HG03135 (cell line): Measurements from ENCODE around the gene PLD1.
"Not testable (repeated sequence)": the region's sequence is repeated elsewhere in the genome, so short reads cannot be mapped to it uniquely, and the experiment has no call there.

Experiments used
- ATAC-seq: cut with Tn5 transposase; IDR thresholded peaks from one replicate; pipeline ENCODE4 v1.9.1; 2021; ENCODE audit warnings: mild to moderate bottlenecking, moderate library complexity; ENCODE audit not compliant: unreplicated experiment

Gene PLD1

DNA sequence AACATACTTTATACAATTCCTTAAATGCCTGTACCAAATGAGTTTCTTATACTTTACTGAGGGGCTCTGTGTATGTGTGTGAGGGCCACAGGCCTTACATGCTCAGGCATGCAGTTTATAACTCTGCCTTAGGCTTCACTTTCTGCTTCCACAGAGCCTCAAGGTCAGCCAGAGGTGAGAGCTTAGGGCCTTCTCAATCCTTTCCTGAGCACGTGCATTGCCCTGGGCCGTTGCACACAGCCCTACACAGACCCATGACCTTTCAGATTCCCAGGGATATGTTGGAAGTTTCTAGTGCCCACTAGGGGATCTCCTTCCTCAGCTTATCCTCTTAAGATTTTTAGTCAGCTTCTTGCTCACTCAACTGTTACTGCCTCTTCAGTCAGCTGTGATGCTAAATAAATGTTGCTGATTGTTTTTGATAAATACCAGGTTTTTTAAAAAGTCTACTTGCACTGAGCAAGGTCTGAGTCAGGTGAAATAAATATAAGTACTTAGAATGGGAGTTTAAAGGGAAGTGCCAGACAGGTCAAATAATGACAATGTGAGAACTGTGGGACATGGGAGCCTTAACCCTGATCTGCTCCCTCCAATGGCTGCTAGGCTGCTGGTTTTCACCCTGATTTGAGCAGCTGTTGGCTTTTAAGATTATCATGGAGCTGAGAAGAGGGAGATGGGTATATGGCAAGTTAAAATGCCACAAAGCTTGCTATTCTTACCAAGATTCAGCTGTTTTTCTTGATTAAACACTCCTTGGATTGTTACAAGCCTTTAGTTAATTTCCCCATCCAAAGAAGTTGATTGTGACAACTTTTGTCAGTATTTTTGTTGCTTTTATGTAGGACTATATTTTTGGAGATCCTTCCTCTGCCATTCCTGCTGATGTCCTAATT lies 169.5 kb downstream of the PLD1 start:
- ATAC-seq = no peak

GRCh38 chr3:171636666-171637065 lies 173.6 kb downstream of the PLD1 start:
- ATAC-seq = no peak

DNA sequence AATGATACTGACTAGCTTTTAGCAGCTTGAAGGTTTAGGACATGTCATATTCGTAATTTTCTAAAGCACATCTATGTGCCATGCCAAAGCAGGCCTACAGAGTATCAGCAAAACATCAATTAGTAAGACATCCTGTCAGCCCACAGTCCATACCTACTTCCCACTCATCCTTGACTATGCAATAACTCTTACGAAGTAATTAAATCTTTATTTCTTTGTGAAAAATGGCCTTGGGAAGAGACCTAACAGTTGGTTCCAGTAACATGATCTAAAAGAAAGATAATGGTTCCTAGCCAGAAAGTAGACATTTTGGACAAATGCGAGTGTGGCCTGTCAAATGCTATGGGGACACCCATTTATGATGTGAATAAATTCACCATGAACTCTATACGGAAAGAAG lies 177.5 kb downstream of the PLD1 start:
- no peak for ATAC-seq

- not testable (repeated sequence) for ATAC-seq
Observed at GRCh38 chr3:171626799-171627198, 183.5 kb downstream of the PLD1 start.

- ATAC-seq = no peak
Observed at GRCh38 chr3:171622126-171622525, 188.2 kb downstream of the PLD1 start.

GRCh38 chr3:171620825-171621434 lies 189.4 kb downstream of the PLD1 start:
- no peak for ATAC-seq

- no peak for ATAC-seq
Observed at GRCh38 chr3:171616798-171617197, 193.5 kb downstream of the PLD1 start.

GRCh38 chr3:171615686-171616085 lies 194.6 kb downstream of the PLD1 start:
- ATAC-seq = no peak

GRCh38 chr3:171615281-171615680 lies 195.0 kb downstream of the PLD1 start:
- no peak for ATAC-seq

DNA sequence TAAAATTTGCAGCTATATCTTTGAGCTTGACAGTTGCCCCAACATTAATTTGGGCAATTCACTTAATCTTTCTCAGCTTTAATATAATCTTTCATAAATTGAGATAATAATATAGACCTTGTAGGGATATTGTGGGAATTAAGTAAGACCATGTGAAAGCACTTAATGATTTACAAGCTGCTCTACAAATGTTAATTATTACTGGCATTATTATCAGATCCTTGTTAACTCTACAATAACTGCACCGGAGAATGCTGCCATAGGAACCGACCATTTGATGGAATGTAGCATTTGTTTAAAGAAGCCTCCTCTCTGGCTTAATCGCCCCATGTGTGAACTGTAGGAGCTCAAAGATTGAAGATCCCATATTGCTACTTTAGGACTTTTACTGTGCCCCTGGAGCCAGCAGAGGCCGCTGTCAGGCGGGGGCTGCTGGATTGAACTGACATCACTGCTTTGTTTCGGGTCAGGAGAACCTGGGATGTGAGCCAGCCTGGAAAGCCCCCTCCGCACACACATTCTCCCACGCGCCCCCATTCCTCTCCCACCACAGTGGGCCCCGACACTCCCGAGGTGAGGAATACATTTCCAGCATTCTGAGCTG lies 195.9 kb downstream of the PLD1 start:
- no peak for ATAC-seq

DNA sequence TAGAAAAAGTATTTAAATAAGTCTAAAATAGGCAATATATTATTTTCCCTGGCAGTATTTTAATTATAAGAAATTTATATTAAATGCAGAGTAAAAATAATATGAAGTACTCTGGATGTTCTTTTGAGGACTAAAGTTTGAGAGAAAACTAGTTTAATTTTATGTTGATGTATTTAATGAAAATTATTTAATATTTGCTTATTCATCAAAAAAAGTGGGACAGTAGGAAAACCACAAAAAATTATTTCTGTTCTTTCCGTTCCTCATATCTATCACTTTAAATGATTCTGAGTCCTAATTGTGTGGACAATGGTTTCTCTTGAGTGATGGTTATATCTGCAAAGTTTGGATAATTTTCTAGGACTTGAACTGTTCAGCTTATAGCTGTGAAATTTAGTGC lies 202.8 kb downstream of the PLD1 start:
- ATAC-seq = no peak

GRCh38 chr3:171606151-171606751 lies 204.0 kb downstream of the PLD1 start:
- no peak for ATAC-seq

GRCh38 chr3:171604370-171604769 lies 205.9 kb downstream of the PLD1 start:
- ATAC-seq = no peak

GRCh38 chr3:171602072-171602471 lies 208.2 kb downstream of the PLD1 start:
- no peak for ATAC-seq

DNA sequence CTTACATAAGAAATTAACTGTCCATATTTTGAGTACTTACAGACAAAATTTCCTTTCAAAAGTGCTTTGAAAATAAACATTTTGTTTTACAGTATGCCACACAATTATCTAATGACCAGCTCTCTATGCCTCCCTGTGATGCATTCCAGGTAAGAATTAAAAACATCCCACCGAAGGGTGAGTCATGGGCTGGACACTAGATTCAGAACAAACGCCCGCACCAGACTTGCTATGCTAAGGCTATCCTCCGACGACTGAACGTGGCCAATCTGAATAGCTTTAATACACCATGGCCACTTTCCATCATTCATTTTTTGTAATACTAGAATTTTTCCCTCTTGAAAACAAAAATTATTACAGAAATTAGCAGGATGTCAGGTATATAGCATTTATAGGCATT lies 210.3 kb downstream of the PLD1 start:
- no peak for ATAC-seq

- ATAC-seq = no peak
Observed at GRCh38 chr3:171598990-171599389, 211.3 kb downstream of the PLD1 start.

DNA sequence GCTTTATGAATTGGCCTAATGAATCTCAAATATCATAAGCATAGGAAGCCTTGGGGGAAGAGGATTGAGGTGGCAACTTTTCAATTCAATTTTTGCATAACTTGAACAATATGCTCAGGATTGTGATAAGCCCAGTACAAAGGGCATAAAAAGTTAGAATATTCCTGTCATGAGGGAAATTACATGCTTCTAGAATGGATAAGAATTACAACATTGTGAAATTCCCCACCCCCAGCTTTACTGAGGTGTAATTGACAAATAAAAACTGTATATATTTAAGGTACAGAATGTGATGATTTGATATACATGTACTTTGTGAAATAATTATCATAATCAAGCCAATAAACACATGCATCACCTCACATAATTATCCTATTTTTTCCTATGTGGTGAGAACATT lies 217.5 kb downstream of the PLD1 start:
- ATAC-seq = no peak

DNA sequence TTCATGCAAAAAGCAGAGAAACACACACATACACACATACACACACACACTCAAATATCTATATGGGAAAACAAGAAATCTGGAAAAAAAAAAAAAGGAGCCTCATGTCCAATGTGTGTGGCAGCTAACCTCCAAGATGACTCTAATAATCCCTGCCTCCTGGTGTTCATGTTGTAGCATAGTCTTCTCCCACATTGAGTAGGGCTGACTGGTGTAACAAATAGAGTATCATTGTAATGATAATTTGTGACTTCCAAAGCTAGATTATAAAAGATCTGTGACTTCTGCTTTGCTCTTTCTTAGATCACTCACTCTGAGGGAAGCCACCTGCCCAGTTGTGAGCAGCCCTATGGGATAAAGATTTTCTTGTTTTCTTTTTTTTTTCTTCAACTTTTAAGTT lies 219.2 kb downstream of the PLD1 start:
- no peak for ATAC-seq

DNA sequence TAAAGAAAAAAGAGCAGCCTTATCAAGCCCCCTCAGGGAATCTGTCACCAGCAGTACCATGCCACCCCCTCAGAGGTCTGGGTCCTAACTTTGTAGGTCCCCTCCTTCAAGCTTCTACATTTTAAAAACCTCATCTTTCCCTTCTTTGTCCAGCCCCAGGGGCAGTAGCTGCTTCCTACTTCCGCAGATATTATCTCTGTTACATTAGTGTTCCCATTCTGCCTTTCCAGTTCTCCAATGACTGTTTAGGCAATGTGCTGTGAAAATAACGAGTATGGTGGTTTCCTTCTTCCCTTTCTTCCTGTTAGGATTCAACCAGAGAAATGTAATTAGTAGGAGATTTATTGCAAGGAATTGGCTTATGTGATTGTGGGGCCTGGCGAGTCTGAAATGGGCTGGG lies 224.0 kb downstream of the PLD1 start:
- no peak for ATAC-seq

- no peak for ATAC-seq
Observed at GRCh38 chr3:171585039-171585438, 225.2 kb downstream of the PLD1 start.

GRCh38 chr3:171584100-171584499 lies 226.2 kb downstream of the PLD1 start:
- ATAC-seq = no peak
